ENCODE data around the gene TMEM132E.

TMEM132E gene

GRCh38 chr17:34665819-34666763 lies 86.7 kb downstream of the TMEM132E start:
- DNase-seq (ENCODE audit: low read depth), result no peak

GRCh38 chr17:34667656-34668055 lies 88.3 kb downstream of the TMEM132E start:
- DNase-seq (ENCODE audit: low read depth), result no peak

- DNase-seq (ENCODE audit: low read depth), result no peak
Observed at GRCh38 chr17:34668206-34668605, 88.8 kb downstream of the TMEM132E start.

GRCh38 chr17:34669511-34669910 lies 90.1 kb downstream of the TMEM132E start:
- no peak for DNase-seq (ENCODE audit: low read depth)

GRCh38 chr17:34670618-34671017 lies 91.2 kb downstream of the TMEM132E start:
- no peak for DNase-seq (ENCODE audit: low read depth)

GRCh38 chr17:34671191-34671590 lies 91.8 kb downstream of the TMEM132E start:
- no peak for DNase-seq (ENCODE audit: low read depth)

- DNase-seq (ENCODE audit: low read depth), result no peak
Observed at GRCh38 chr17:34672176-34672785, 92.9 kb downstream of the TMEM132E start.

GRCh38 chr17:34673516-34673915 lies 94.1 kb downstream of the TMEM132E start:
- no peak for DNase-seq (ENCODE audit: low read depth)

- no peak for DNase-seq (ENCODE audit: low read depth)
Observed at GRCh38 chr17:34673995-34674890, 94.9 kb downstream of the TMEM132E start.

- no peak for DNase-seq (ENCODE audit: low read depth)
Observed at GRCh38 chr17:34675143-34675542, 95.8 kb downstream of the TMEM132E start.

- DNase-seq (ENCODE audit: low read depth), result no peak
Observed at GRCh38 chr17:34675605-34676004, 96.2 kb downstream of the TMEM132E start.

GRCh38 chr17:34680151-34680550 lies 100.8 kb downstream of the TMEM132E start:
- DNase-seq (ENCODE audit: low read depth), result no peak

- DNase-seq (ENCODE audit: low read depth), result no peak
Observed at GRCh38 chr17:34682305-34682704, 102.9 kb downstream of the TMEM132E start.

GRCh38 chr17:34683390-34683789 lies 104.0 kb downstream of the TMEM132E start:
- DNase-seq (ENCODE audit: low read depth), result no peak
